Osteoblast (primary cell): ENCODE measurements around the gene OR4C5. TPM values are rescaled to one million over a fixed set of nuclear protein-coding genes. Genes with fewer than 3 reads are reported as not detected.
"Not testable (repeated sequence)": the region's sequence is repeated elsewhere in the genome, so short reads cannot be mapped to it uniquely, and the experiment has no call there.

Source experiments
- DNase-seq: peaks from one replicate; pipeline ENCODE4 v3.0.0; 2011; ENCODE audit warnings: low spot score, mixed read lengths; ENCODE audit not compliant: insufficient read length; ENCODE audit errors: missing footprints
- H2AFZ ChIP-seq: 2 replicates; pipeline ENCODE4 v1.6.0; 2011; ENCODE audit warnings: mild to moderate bottlenecking, low read length
- H3K27ac ChIP-seq: 2 replicates; pipeline ENCODE4 v1.5.1; 2011; ENCODE audit warnings: mild to moderate bottlenecking, low read depth, low read length, moderate library complexity
- H3K27me3 ChIP-seq: 2 replicates; pipeline ENCODE4 v1.6.0; 2012; ENCODE audit warnings: mild to moderate bottlenecking, control low read depth, inconsistent platforms, low read length, moderate library complexity; ENCODE audit not compliant: insufficient read depth
- H3K36me3 ChIP-seq: 2 replicates; pipeline ENCODE4 v1.5.1; 2011; ENCODE audit warnings: mild to moderate bottlenecking, low read length, control low read depth, moderate library complexity; ENCODE audit not compliant: insufficient read depth
- H3K4me1 ChIP-seq: 2 replicates; pipeline ENCODE4 v1.5.1; 2011; ENCODE audit warnings: mild to moderate bottlenecking, low read length, control low read depth, moderate library complexity; ENCODE audit not compliant: insufficient read depth
- H3K4me2 ChIP-seq: 2 replicates; pipeline ENCODE4 v1.6.0; 2011; ENCODE audit warnings: mild to moderate bottlenecking, low read length; ENCODE audit not compliant: insufficient read depth
- H3K4me3 ChIP-seq: fragments of 200-600 bp; sonication (generic); 3 replicates; pipeline ENCODE4 v1.5.1; 2012; ENCODE audit warnings: mild to moderate bottlenecking, low read length, inconsistent platforms; ENCODE audit not compliant: insufficient read depth
- H3K79me2 ChIP-seq: 2 replicates; pipeline ENCODE4 v1.6.0; 2012; ENCODE audit warnings: mild to moderate bottlenecking, low read length, control low read depth, inconsistent platforms; ENCODE audit not compliant: insufficient read depth
- H3K9me3 ChIP-seq: 2 replicates; pipeline ENCODE4 v1.5.1; 2011; ENCODE audit warnings: low read depth, low read length, control low read depth
- H4K20me1 ChIP-seq: 2 replicates; pipeline ENCODE4 v1.6.0; 2012; ENCODE audit warnings: mild to moderate bottlenecking, low read length, control low read depth; ENCODE audit not compliant: insufficient read depth
- CTCF ChIP-seq: IDR thresholded peaks from 2 replicates; pipeline ENCODE4 v1.5.1; 2011; ENCODE audit warnings: mild to moderate bottlenecking, low read depth, low read length, moderate library complexity; ENCODE audit errors: extremely low read depth
- total RNA-seq: library from RNA; depleted of rRNA; stranded (reverse); fragments of >200 nt; gene quantifications from 2 replicates; pipeline ENCODE4 v1.2.3, GENCODE V29; 2012

The OR4C5 gene
- total RNA-seq, 1 donor = not detected

- Histone ChIP-seq H2AFZ (no peak overlapping the region), H3K27ac (no peak overlapping the region), H3K4me1 (no peaks in the 10 kb centered on the region), H3K4me3 (no peak overlapping the region), H3K27me3 (no peaks in the 10 kb centered on the region), H3K79me2 (no peaks in the 10 kb centered on the region), H4K20me1 (no peaks in the 10 kb centered on the region), H3K36me3 (no peaks in the 10 kb centered on the region), H3K9me3 (no peaks in the 10 kb centered on the region), H3K4me2 (no peak overlapping the region)
- no peak for TF ChIP-seq CTCF
- no peak for DNase-seq
Measured at GRCh38 chr11:48354013-48354412, 12.3 kb downstream of the OR4C5 start.

GRCh38 chr11:48346286-48346685 is 20.0 kb downstream of the OR4C5 start:
- not testable (repeated sequence) for H3K4me2 ChIP-seq, H3K9me3 ChIP-seq, H3K79me2 ChIP-seq, H4K20me1 ChIP-seq, DNase-seq, H3K36me3 ChIP-seq, H3K27ac ChIP-seq, H2AFZ ChIP-seq, H3K4me1 ChIP-seq, H3K27me3 ChIP-seq, H3K4me3 ChIP-seq

GRCh38 chr11:48342505-48342904 is 23.8 kb downstream of the OR4C5 start:
- not testable (repeated sequence) for H3K4me1 ChIP-seq, H3K79me2 ChIP-seq, H3K9me3 ChIP-seq, H3K4me2 ChIP-seq, H2AFZ ChIP-seq, H3K36me3 ChIP-seq, H3K27ac ChIP-seq, DNase-seq, H3K4me3 ChIP-seq, H4K20me1 ChIP-seq, H3K27me3 ChIP-seq

- no peak overlapping the region for H2AFZ ChIP-seq
- no peak overlapping the region for H3K4me3 ChIP-seq
- no peak for TF ChIP-seq CTCF
- H3K4me1 ChIP-seq = no peaks in the 10 kb centered on the region
- H3K9me3 ChIP-seq = no peaks in the 10 kb centered on the region
- no peak overlapping the region for H3K4me2 ChIP-seq
- no peaks in the 10 kb centered on the region for H3K36me3 ChIP-seq
- H3K27me3 ChIP-seq = no peaks in the 10 kb centered on the region
- H4K20me1 ChIP-seq = no peaks in the 10 kb centered on the region
- H3K79me2 ChIP-seq = no peaks in the 10 kb centered on the region
- no peak for DNase-seq
- no peak overlapping the region for H3K27ac ChIP-seq
Measured at GRCh38 chr11:48341466-48341865, 24.8 kb downstream of the OR4C5 start.

GRCh38 chr11:48324620-48325019 is 41.6 kb downstream of the OR4C5 start, which contains the start of gene OR4C3:
Gene OR4C3 (plus strand): TSS chr11:48324920. CDS start chr11:48325022, 102 bp downstream.
- not testable (repeated sequence) for DNase-seq, H3K79me2 ChIP-seq, H3K9me3 ChIP-seq, H3K4me2 ChIP-seq, H3K36me3 ChIP-seq, H3K27ac ChIP-seq, H3K4me1 ChIP-seq, H2AFZ ChIP-seq, H3K4me3 ChIP-seq, H4K20me1 ChIP-seq, H3K27me3 ChIP-seq

GRCh38 chr11:48319813-48320212 is 46.5 kb downstream of the OR4C5 start:
- H3K4me1 ChIP-seq, H3K27ac ChIP-seq, H3K27me3 ChIP-seq: not testable (repeated sequence)

More at GRCh38 chr11:48319813-48320212, 46.5 kb downstream of the OR4C5 start:
- not testable (repeated sequence) for H3K79me2 ChIP-seq, H3K4me2 ChIP-seq, H2AFZ ChIP-seq, H3K4me3 ChIP-seq, H3K36me3 ChIP-seq, H3K9me3 ChIP-seq, DNase-seq, H4K20me1 ChIP-seq
